GM18909 (cell line): ENCODE results near the gene SRI.
"Not testable (repeated sequence)": the region's sequence is repeated elsewhere in the genome, so short reads cannot be mapped to it uniquely, and the experiment has no call there.

Source experiments
- ATAC-seq: cut with Tn5 transposase; IDR thresholded peaks from one replicate; pipeline ENCODE4 v1.9.1; 2021; ENCODE audit warnings: mild to moderate bottlenecking; ENCODE audit not compliant: unreplicated experiment, poor library complexity

The SRI gene, protein sequence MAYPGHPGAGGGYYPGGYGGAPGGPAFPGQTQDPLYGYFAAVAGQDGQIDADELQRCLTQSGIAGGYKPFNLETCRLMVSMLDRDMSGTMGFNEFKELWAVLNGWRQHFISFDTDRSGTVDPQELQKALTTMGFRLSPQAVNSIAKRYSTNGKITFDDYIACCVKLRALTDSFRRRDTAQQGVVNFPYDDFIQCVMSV

DNA sequence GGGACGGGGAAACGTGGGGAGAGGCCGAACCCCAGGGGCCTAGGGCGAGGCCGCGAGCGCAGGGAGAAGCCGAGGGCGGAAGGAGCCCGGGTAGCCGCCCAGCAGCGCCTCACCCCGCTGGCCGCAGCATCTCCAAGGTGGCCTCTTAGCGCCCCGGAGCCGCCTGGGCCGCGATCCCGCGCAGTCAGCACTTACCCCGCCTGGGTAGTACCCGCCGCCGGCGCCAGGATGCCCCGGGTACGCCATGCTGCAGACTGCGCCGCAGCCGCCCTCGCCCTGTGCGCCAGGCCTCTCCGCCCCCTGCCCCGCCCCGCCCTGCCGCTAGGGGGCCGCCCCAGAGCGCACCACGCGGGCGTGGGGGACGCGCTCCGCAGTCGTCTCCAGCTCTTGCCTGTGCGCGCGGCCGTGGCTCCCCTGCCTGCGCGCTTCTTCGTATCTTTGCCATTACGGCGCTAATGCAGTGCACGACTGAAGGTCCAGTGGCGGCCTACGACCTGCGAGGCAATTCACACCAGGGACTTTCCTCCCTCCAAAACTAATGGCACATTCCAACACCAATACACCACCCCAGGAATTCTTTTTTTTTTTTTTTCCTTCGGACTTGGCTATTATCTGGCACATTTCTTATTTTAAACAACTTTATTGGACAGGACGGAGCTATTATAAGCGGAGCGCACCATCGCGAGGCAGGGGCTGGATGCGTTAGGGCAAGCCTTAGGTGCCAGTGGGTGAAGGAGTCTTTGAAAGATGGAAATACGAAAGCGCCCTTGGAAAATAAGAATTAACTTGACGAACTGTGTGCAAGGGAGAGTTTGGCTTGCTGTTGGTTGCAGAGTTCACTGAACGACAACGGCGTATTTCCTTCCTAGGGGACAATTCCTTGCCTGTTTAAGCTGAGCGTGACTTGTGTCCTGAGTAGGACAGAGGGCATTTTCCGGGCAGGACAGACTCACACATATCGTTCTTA is at the start of gene SRI:
Gene SRI, minus strand, starts transcription at position 258 of the 967 bp plus-strand sequence. Its CDS starts 12 bp downstream, at position 246.
- peak; percentile 65 for ATAC-seq

DNA sequence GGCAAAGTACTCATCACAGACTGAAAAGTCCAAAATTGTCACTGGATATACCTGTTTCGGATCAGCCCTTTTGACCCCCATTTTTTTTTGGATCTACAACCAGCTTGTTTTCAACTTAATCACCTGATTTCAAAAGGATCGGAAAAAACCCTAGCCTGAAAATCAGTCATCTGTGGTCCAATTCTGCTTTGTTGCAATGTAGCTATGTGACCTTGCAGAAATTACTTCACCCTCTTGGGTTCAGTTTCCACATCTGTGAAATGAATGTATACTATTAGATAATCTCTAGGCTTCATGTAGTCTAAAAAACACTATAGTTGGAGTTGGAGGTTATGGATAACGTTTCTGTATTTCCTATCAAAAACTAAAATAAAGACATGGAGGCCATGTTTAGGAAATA is 49.7 kb upstream of the SRI start:
- ATAC-seq, result no peak

DNA sequence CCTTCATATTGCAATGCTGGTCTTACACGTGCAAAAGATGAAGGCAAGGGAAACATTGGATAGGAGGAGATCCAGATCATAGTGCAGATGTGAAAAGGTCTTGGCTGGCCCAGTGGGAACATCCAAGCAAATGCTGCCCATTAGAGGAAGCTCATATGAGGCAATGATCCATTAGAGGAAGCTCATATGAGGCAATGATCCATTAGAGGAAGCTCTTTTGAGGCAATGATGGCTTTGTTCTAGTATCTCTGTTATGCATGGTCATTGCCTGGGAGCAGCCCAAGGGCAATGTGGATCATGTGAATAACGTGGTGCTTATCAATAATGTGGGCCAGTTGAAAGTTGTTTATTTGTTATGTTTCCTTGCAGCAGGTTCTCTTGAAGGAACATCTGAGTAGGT is 49.0 kb upstream of the SRI start:
- no peak for ATAC-seq

DNA sequence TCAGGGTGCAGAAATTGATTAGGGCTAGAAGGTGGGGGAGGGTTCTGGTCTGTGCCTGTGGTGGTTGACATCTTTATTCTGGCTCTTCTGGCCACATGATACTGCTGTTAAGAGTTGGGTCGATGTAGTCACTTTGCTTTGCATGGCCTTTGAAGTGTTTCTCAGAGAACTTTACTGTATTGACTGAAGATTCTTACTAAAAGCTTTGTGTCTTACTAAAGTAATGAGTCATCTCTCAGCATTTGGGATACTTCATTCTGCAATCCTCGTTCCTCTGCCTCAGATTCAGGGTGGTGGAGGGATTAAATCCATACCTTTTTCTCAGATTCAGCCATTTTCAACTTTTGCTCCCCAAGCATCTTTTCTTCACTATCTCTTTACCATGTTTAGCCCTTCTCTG is 48.2 kb upstream of the SRI start:
- ATAC-seq, result no peak

DNA sequence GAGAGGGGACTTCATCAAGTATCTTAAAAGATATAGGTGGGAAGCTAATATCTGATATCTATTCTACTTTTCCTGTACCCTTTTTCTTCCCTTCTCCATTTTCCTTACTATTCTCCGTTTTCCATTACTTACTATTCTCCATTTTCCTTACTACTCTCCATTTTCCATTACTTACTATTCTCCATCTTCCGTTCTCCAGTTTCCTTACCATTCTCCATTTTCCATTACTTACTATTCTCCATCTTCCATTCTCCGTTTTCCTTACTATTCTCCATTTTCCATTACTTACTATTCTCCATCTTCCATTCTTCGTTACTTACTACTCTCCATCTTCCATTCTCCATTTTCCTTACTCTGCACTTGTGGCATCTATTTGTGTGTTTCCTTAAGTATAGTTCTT is 47.6 kb upstream of the SRI start:
- ATAC-seq, result no peak

DNA sequence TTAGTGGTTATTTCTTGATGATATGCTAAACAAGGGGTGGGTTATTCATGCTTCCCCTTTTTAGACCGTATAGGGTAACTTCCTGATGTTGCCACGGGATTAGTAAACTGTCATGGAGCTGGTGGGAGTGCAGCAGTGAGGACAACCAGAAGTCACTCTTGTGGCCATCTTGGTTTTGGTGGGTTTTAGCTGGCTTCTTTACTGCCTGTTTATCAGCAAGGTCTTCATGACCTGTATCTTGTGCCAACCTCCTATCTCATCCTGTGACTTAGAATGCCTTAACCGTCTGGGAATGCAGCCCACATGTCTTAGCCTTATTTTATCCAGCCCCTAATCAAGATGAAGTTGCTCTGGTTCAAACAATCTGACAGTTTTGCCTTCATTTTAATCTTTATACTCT is 45.1 kb upstream of the SRI start:
- ATAC-seq, result not testable (repeated sequence)

DNA sequence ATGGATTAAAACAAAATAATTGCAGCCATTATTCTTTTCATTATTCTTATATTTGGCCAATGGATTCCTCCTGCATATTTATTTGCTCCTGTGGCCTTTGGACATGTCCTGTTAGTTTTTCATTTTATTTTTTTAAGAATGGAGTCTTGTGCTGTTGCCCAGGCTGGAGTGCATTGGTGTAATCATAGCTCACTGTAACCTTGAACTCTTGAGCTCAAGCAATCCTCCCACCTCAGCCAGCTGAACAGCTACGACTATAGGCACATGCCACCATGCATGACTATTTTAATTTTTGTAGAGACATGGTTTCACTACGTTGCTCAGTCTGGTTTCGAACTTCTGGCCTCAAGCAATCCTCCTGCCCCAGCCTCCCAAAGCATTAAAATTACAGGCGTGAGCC is 42.7 kb upstream of the SRI start:
- ATAC-seq, result no peak

DNA sequence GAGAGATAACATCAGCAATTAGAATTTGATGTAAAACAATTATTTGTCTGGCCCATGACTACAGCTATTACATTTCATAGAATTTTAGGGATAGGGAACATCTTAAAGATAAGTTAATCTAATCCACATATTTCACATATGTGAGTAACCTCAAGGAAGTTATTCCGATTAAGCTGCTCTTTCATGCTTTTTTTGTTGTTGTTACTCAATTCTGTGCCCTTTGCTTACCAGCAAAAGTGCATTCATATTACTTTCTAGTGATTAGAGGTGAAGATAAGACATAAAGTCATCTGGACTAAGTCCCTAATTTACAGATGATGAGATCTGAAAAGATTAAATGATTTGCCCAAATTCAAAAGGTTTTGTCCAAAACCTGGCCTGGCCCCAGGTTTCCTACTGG is 40.9 kb upstream of the SRI start:
- no peak for ATAC-seq

DNA sequence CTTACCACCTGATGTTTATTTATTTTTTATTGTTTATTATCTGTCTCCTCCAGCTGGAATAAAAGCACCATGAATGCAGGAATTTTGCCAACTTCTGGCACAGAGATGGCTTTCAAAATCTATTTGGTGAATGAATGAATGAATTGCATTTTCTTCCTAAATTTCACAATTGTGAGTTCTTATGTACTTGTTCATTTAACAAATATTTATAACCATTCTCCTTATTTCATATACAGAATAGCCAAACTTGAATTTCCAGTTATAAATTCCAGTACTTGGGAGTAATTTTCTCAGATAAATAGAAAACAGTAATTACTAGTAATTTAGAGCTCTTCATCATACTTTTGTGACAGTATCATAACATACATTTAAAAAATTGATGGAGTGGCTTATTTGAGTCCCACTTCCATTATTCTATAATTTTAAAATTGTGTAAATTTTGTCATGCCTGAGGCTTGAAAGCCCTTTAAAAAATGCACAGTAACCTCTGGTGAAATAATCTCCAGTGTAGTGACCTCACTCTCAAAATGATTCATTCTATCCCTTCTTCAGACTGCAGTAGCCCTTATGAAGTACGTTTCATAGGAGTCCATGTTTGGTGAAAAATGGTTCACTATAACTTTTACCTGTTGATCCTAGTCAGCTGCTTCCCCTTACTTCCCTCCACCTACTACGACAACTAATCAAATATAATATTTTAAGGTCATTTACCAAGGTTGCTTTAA is 40.0 kb upstream of the SRI start:
- ATAC-seq, result no peak

DNA sequence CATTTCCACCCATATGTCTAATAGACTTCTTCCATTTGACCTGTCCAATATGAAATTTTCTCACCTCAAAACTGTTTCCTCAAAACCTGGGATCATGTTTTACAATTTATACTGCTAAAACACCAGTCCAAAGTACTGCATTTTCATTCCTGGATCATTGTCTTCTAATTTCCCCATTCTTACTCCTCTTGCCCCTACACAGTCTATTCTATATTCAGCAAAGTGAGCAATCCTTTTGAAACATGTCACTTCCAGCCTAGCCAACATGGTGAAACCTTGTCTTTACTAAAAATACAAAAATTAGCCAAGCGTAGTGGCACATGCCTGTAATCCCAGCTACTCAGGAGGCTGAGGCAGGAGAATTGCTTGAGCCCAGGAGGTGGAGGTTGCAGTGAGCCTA is 38.5 kb upstream of the SRI start:
- not testable (repeated sequence) for ATAC-seq

DNA sequence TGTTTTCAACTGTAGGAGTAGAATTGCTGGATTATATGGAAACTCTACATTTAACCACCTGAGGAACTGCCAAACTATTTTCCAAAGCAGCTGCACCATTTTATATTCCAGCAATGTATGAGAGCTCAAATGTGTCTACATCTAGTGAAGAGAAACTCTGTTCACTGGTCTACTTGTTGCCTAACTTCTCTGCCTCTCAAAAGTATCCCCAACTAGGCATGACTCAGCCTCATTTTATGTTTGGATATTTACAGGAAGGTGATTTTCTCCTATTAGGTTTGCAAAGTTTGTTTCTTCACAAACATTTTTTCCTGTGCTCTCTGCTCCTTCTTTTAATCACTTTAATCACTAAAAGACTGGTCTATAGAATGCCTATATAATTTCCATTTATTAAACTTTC is 37.1 kb upstream of the SRI start:
- no peak for ATAC-seq

DNA sequence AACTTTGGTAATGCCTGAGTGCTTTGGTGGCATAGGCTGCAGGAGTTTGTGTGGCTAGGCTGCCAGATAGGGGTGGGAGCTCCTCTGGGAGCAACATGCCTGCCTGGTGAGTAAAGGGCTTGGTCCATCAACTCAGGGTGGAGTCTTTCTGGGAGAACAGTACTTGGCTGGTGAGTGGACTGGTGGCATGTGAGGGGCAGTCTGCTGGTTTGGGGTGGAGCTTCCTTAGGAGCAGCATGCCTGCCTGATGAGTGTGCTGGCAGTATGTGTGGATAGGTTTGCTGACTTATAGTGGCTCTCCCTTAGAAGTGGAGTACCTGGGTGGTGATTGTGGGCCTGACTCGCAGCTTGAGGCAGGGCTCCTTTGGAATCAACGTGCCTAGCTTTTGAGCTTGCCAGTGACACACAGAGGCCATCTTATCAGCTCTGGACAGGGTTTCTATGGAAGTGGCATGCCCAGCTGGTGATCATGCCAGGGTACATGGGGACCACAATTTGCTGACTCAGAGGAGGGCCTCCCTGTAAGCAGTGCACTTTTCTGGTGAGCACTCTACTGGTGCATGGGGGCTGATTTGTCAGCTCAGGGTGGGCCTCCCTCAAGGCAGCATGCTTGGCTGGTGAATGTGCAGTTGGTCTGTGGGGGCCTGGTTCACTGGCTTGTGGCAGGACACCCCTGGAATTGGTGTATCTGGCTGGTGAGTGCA is 35.0 kb upstream of the SRI start:
- no peak for ATAC-seq

DNA sequence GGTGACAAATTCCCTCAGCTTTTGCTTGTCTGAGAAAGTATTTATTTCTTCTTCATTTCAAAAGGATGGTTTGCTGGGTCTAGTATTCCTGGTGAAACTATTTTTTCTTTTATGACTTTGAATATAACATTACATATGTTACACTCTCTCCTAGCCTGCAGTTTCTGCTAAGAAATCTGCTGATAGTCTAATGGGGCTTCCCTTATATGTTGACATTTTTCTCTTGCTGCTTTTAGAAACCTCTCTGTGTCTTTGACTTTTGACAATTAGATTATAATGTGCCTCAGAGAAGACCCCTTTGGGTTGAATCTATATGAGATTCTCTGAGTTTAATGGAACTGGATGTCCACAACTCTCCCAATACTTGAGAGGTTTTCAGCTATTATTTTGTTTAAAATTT is 33.8 kb upstream of the SRI start:
- ATAC-seq, result no peak

DNA sequence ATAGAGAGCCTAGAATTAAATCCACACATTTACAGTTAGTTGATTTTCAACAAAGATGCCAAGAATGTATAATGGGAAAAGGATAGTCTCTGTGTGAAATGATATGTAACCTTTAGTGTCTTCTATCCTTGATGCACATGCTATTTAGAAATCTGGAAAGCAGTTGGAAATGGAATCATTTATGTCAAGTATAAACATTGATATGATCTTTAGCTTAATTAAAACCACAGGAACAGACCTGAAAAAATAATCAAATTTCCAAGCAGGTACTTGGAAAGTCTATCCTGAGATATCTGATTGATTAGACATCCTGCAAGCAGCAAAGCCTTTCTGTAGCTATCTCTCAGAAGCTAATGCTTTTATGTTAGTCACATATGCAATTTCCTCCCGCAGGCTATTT is 24.4 kb upstream of the SRI start:
- ATAC-seq, result no peak

DNA sequence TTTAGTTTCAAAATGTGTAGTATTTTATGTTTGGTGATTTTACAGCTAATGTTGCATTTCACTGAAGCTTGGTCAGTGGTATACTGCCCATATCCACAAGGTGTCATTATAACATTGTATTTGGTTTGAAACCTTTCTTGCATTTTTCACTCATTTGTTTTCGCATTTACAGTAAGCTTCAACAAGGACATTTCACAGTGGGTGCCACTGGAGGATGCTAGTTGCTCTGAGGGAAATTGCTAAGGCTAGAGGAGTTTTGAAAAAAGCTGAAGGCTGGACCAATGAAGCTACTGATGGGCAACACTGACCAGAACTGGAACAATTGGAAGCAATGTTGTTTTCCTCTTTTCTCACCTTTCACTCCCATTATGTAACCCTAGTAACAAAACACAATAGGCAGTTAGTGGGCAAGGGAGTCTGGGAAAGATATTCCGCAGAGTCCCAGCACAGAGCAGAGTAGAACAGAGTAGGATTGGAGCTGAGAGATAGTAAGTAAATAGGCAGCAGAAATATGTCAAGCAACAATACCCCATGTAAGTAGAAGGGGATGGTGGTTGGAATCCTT is 23.6 kb upstream of the SRI start:
- ATAC-seq, result peak; percentile 79

DNA sequence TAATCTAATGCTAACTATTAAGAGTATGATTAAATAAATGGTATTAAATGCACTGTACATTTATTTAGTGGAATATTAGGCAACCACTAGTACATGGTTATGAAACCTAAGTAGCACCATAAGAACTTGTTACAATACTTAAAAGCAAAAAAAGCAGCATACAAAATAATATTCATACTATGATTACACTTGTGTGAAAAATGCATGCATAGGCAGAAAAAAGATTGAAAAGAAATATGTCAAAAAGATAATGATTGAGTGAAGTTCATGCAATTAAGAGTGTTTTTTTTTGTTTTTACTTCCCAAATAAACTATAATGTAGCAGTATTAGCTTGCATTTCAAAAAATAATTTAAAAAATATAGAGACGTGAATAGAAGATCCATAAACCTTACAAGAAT is 20.0 kb upstream of the SRI start:
- no peak for ATAC-seq

DNA sequence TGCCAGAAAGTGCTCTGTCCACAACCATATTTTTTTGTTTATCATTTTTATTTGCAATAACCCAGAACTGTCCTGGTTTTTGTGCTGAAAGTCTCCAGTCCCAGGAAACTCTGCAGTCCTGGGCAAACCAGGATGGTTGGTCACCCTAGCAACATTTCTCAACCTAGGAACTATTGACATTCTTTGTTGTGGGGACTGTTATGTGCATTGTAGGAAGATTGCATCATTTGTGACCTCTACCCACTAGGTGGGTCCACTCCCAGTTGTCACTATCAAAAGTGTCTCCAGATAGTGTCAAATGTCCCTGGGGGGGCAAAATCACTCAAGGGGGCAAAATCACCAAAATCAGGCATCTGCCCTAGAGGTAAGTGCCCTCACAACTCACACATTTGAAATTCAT is 14.0 kb upstream of the SRI start:
- no peak for ATAC-seq

DNA sequence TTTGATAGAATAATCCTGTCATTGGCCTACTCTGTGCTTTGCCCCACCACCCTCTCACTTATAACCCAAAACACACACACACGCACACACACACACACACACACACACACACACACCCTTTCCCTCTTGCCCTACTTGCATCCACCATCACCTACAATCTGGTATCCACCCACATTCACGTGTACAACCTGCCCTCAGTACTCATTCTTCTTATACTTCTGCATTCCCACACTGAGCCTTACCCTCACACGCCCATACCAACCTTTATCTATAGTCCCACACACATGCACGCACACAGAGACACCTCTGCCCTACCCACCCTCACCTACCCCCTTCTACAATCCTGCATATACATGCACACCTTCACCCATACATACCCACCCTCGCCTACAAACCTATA is 10.8 kb upstream of the SRI start:
- no peak for ATAC-seq

DNA sequence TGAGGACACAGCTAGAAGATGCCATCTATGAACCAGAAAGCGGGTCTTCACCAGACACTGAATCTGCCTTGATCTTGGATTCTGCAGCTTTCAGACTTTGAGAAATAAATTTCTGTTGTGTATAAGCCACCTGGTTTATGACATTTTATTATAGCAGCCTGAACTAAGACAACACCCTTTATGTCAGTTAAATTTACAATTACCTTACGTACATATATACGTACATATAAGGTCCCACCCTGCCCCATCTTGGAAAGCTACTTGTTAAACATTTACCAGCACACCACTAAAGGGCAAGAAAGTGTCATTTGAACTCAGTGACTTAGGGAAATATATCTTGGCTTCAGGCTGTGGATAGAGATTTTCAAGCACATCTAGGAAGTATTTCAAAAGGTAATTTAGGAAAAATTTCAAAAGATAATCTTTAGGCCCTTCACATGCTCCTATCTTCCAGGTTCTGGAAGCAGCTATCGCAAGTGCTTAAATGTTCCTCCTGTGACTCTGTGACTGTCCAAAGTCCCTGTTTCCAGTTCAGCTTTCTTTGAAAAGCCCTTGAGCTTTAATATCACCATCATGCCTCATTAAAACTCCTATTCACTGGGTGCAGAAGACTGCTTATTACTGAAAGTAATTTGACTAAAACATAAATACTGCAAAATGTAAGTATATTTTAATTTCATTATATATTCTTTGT is 9.6 kb upstream of the SRI start:
- no peak for ATAC-seq
